A549 (cell line): ENCODE measurements around the gene IZUMO2.

Experiments used
- BHLHE40 ChIP-seq: IDR thresholded peaks from 2 replicates; pipeline ENCODE4 v1.6.1; 2012; ENCODE audit warnings: low read depth, low read length, inconsistent platforms
- POLR2A ChIP-seq: IDR thresholded peaks from 2 replicates; pipeline ENCODE4 v1.6.1; 2012; ENCODE audit warnings: mild to moderate bottlenecking, low read length
- RFX5 ChIP-seq: fragments of 450-650 bp; IDR thresholded peaks from 2 replicates; pipeline ENCODE4 v1.7.1; 2014; ENCODE audit warnings: antibody characterized with exemption, mild to moderate bottlenecking, moderate library complexity
- TF ChIP-seq, protein P1 (sequence below): fragments of 250-450 bp; sonication (Bioruptor Pico); IDR thresholded peaks from 2 replicates; pipeline ENCODE4 v1.5.0; 2021; ENCODE audit warnings: mild to moderate bottlenecking, moderate library complexity, borderline replicate concordance
- TF ChIP-seq, protein P2 (sequence below): fragments of >200 bp; sonication (Bioruptor Twin); formaldehyde crosslinking; IDR thresholded peaks from 3 replicates; pipeline ENCODE4 v1.5.1; 2016

- TF ChIP-seq POLR2A (no peak), RFX5 (no peak), BHLHE40 (no peak)
- TF ChIP-seq, protein P1, sequence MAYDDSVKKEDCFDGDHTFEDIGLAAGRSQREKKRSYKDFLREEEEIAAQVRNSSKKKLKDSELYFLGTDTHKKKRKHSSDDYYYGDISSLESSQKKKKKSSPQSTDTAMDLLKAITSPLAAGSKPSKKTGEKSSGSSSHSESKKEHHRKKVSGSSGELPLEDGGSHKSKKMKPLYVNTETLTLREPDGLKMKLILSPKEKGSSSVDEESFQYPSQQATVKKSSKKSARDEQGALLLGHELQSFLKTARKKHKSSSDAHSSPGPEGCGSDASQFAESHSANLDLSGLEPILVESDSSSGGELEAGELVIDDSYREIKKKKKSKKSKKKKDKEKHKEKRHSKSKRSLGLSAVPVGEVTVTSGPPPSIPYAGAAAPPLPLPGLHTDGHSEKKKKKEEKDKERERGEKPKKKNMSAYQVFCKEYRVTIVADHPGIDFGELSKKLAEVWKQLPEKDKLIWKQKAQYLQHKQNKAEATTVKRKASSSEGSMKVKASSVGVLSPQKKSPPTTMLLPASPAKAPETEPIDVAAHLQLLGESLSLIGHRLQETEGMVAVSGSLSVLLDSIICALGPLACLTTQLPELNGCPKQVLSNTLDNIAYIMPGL = no peak
- TF ChIP-seq, protein P2, sequence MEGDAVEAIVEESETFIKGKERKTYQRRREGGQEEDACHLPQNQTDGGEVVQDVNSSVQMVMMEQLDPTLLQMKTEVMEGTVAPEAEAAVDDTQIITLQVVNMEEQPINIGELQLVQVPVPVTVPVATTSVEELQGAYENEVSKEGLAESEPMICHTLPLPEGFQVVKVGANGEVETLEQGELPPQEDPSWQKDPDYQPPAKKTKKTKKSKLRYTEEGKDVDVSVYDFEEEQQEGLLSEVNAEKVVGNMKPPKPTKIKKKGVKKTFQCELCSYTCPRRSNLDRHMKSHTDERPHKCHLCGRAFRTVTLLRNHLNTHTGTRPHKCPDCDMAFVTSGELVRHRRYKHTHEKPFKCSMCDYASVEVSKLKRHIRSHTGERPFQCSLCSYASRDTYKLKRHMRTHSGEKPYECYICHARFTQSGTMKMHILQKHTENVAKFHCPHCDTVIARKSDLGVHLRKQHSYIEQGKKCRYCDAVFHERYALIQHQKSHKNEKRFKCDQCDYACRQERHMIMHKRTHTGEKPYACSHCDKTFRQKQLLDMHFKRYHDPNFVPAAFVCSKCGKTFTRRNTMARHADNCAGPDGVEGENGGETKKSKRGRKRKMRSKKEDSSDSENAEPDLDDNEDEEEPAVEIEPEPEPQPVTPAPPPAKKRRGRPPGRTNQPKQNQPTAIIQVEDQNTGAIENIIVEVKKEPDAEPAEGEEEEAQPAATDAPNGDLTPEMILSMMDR = no peak
These were observed 4.2 kb upstream of the IZUMO2 start for GRCh38 chr19:50167314-50167721.
